HepG2 (cell line): ENCODE results near the gene ZBTB47. TPM values are rescaled to one million over a fixed set of nuclear protein-coding genes. Genes with fewer than 3 reads are reported as not detected.

ENCODE experiments used
- ATAC-seq: fragments of 200-7000 bp; cut with Tn5 transposase; 3 replicates; pipeline ENCODE4 v1.9.1; 2020; ENCODE audit warnings: mild to moderate bottlenecking, moderate library complexity
- BruUV-seq: library from RNA; stranded (reverse); fragments of 400-500 nt; replicated peaks from 2 replicates; lab custom pipeline; 2021; lab: Mats Ljungman, UMichigan
- CTCF ChIA-PET: fragments of 300-600 bp; formaldehyde crosslinking; extraction: SDS; loops from one replicate; lab custom pipeline; 2021; ENCODE audit warnings: low total read pairs, inconsistent platforms, low intra/inter-chr PET ratio; lab: Yijun Ruan, JAX
- POLR2A ChIA-PET: fragments of 350-600 bp; sonication (Branson Sonifier 250); formaldehyde crosslinking; loops from one replicate; lab custom pipeline; 2020; ENCODE audit warnings: antibody characterized with exemption, inconsistent platforms; lab: Yijun Ruan, JAX
- DNase-seq: peaks from one replicate; pipeline ENCODE4 v3.0.0-alpha.2; 2015; ENCODE audit warnings: low spot score
- FAIRE-seq: peaks from 3 replicates; lab custom pipeline; 2011; peaks lifted over from hg19 to GRCh38; lab: Jason Lieb, UNC
- H2AFZ ChIP-seq: one replicate; pipeline ENCODE4 v1.6.1; 2011; ENCODE audit warnings: low read length, inconsistent platforms
- H3K27ac ChIP-seq: fragments of 300-600 bp; 3 replicates; pipeline ENCODE4 v1.8.0; 2011; ENCODE audit warnings: mixed run types, mild to moderate bottlenecking, mixed read lengths, low read length, inconsistent platforms; ENCODE audit not compliant: insufficient read depth; ENCODE audit errors: extremely low read length
- H3K27me3 ChIP-seq, 2 experiments: fragments of 200-600 bp in 1 of 2; 2 replicates in 1 of 2; 3 replicates in 1 of 2; pipeline versions ENCODE4 v1.6.0 to v1.8.0; 2011; ENCODE audit warnings: low read length in 2 of 2, mild to moderate bottlenecking in 2 of 2, moderate library complexity in 2 of 2, inconsistent platforms in 1 of 2; ENCODE audit not compliant: insufficient read depth in 2 of 2, control insufficient read depth in 1 of 2
- H3K36me3 ChIP-seq, 2 experiments: fragments of 200-600 bp in 1 of 2; replicated peaks in 1 of 2; 2 replicates in 1 of 2; 3 replicates in 1 of 2; pipeline versions ENCODE4 v1.5.1 to v1.8.0; 2011; ENCODE audit warnings: low read length in 2 of 2, inconsistent platforms in 1 of 2; ENCODE audit not compliant: insufficient read depth in 2 of 2, control insufficient read depth in 1 of 2
- H3K4me1 ChIP-seq: 2 replicates; pipeline ENCODE4 v1.5.1; 2012; ENCODE audit warnings: low read length, inconsistent platforms; ENCODE audit not compliant: insufficient read depth
- H3K4me2 ChIP-seq: 2 replicates; pipeline ENCODE4 v1.6.0; 2011; ENCODE audit warnings: low read depth, low read length, inconsistent platforms
- H3K4me3 ChIP-seq, 3 experiments: fragments of 200-600 bp in 1 of 3; sonication (generic), shearing (Covaris generic) in 1 of 3; replicated peaks in 1 of 3; 2 replicates each; pipeline ENCODE4 v1.5.1; 2011 to 2016; ENCODE audit warnings: low read length in 3 of 3, inconsistent platforms in 2 of 3, low read depth in 2 of 3, mild to moderate bottlenecking in 2 of 3, control low read depth in 1 of 3, mixed read lengths in 1 of 3; ENCODE audit not compliant: insufficient read depth in 1 of 3
- H3K79me2 ChIP-seq: one replicate; pipeline ENCODE4 v1.6.1; 2011; ENCODE audit warnings: low read length, inconsistent platforms; ENCODE audit not compliant: insufficient read depth
- H3K9ac ChIP-seq: 2 replicates; pipeline ENCODE4 v1.6.0; 2011; ENCODE audit warnings: mild to moderate bottlenecking, low read depth, low read length, inconsistent platforms; ENCODE audit not compliant: insufficient read depth
- H3K9me3 ChIP-seq: 2 replicates; pipeline ENCODE4 v1.5.1; 2012; ENCODE audit warnings: mild to moderate bottlenecking, low read length
- H4K20me1 ChIP-seq: 2 replicates; pipeline ENCODE4 v1.6.0; 2011; ENCODE audit warnings: inconsistent platforms, mild to moderate bottlenecking, low read length, moderate library complexity; ENCODE audit not compliant: insufficient read depth
- FOXA3 ChIP-seq: IDR thresholded peaks from 2 replicates; pipeline ENCODE4 v1.6.1; 2016; ENCODE audit warnings: missing genetic modification reagents, missing compliant biosample characterization
- SAFB2 ChIP-seq: sonication (generic); formaldehyde crosslinking; IDR thresholded peaks from 2 replicates; pipeline ENCODE4 v1.5.1; 2020; ENCODE audit warnings: missing genetic modification reagents, low read depth, mild to moderate bottlenecking, borderline replicate concordance
- SALL2 ChIP-seq: sonication (generic); formaldehyde crosslinking; IDR thresholded peaks from 2 replicates; pipeline ENCODE4 v1.8.1; 2023; ENCODE audit warnings: mild to moderate bottlenecking, missing genetic modification reagents, inconsistent platforms
- SMC3 ChIP-seq: IDR thresholded peaks from 2 replicates; pipeline ENCODE4 v1.6.1; 2011; ENCODE audit warnings: low read length, improper control_type of control experiment
- ZBTB4 ChIP-seq: sonication (generic); formaldehyde crosslinking; IDR thresholded peaks from 2 replicates; pipeline ENCODE4 v1.4.0; 2020; ENCODE audit warnings: missing genetic modification reagents, mild to moderate bottlenecking, borderline replicate concordance
- ZFP37 ChIP-seq: sonication (generic); formaldehyde crosslinking; IDR thresholded peaks from 2 replicates; pipeline ENCODE4 v1.4.0; 2020; ENCODE audit warnings: missing genetic modification reagents, borderline replicate concordance
- ZFP91 ChIP-seq: sonication (generic); formaldehyde crosslinking; IDR thresholded peaks from 2 replicates; pipeline ENCODE4 v1.9.0; 2022; ENCODE audit warnings: missing genetic modification reagents, mild to moderate bottlenecking, borderline replicate concordance
- ZNF460 ChIP-seq: sonication (generic); formaldehyde crosslinking; IDR thresholded peaks from 2 replicates; pipeline ENCODE4 v1.5.1; 2020; ENCODE audit warnings: missing genetic modification reagents, mild to moderate bottlenecking, borderline replicate concordance
- ZNF776 ChIP-seq: sonication (generic); formaldehyde crosslinking; IDR thresholded peaks from 2 replicates; pipeline ENCODE4 v1.4.0; 2020; ENCODE audit warnings: mild to moderate bottlenecking, missing genetic modification reagents
- WGBS: methylation state at CpG from one replicate; pipeline ENCODE4 v1.1.6; 2017; ENCODE audit warnings: low lambda C conversion rate; 5-methylcytosine and 5-hydroxymethylcytosine counted together
- in situ Hi-C: cut with HindIII; loops from 2 replicates; pipeline ENCODE4 v1.10.0; 2017; ENCODE audit warnings: low pct_unique_long_range_greater_than_20kb; ENCODE audit not compliant: extremely low pct_ligation_motif_present
- intact Hi-C: fragments of 100-400 bp; cut with micrococcal nuclease; formaldehyde crosslinking; loops from one replicate; pipeline ENCODE4 v1.10.0; 2022; ENCODE audit not compliant: unreplicated experiment
- polyA plus RNA-seq, 8 experiments: library from polyadenylated mRNA; depleted of rRNA in 3 of 8; stranded (reverse) in 7 of 8; unstranded in 1 of 8; fragments of >200 nt; fragmentation: Illumina TruSeq in 4 of 8; extraction: Trizol in 4 of 8; gene quantifications; 2 replicates each; pipeline versions ENCODE4 v1.2.1 to v1.2.3, GENCODE V29; 2011 to 2016; ENCODE audit warnings: low read depth in 4 of 8, missing spikeins in 1 of 8, mixed read lengths in 1 of 8; ENCODE audit not compliant: insufficient read depth in 1 of 8
- total RNA-seq, 5 experiments: library from RNA; depleted of rRNA; stranded (reverse); fragments of >200 nt; fragmentation: Illumina TruSeq; extraction: Trizol; gene quantifications; 2 replicates each; pipeline ENCODE4 v1.2.3, GENCODE V29; 2016; ENCODE audit warnings: low read depth in 1 of 5
- TF ChIP-seq, protein P1 (sequence below): sonication (generic); formaldehyde crosslinking; conservative IDR thresholded peaks from 2 replicates; pipeline ENCODE4 v1.5.0; 2020; ENCODE audit warnings: missing genetic modification reagents
- TF ChIP-seq, protein P2 (sequence below): sonication (generic); formaldehyde crosslinking; IDR thresholded peaks from 2 replicates; pipeline ENCODE4 v1.5.0; 2020; ENCODE audit warnings: missing genetic modification reagents

Gene ZBTB47
- total and polyA plus RNA-seq, 2 of the 13 experiments (the other 11 are each of a cell fraction or from before 2014, with no cell fraction given), result 1.5 to 3.1 TPM

- TF ChIP-seq ZFP91 (CRISPR knock-in tag), result no peak
- no peak for TF ChIP-seq SAFB2 (CRISPR knock-in tag)
- no peak for TF ChIP-seq SMC3
- TF ChIP-seq ZNF460, result no peak
Measured at GRCh38 chr3:42675909-42676308, 22.4 kb downstream of the ZBTB47 start (continued).

- H3K9me3 ChIP-seq, result no peaks in the 10 kb centered on the region
- DNase-seq (no peak), ATAC-seq (no peak), FAIRE-seq (no peak)
- intact Hi-C loops, result no loop called here
- TF ChIP-seq ZNF776 (CRISPR knock-in tag) (no peak), ZBTB4 (no peak), ZFP37 (CRISPR knock-in tag) (no peak), FOXA3 (CRISPR knock-in tag) (peak; percentile 7; the same call in 1 of the 2 replicates), SALL2 (CRISPR knock-in tag) (no peak)
- TF ChIP-seq, protein P1, sequence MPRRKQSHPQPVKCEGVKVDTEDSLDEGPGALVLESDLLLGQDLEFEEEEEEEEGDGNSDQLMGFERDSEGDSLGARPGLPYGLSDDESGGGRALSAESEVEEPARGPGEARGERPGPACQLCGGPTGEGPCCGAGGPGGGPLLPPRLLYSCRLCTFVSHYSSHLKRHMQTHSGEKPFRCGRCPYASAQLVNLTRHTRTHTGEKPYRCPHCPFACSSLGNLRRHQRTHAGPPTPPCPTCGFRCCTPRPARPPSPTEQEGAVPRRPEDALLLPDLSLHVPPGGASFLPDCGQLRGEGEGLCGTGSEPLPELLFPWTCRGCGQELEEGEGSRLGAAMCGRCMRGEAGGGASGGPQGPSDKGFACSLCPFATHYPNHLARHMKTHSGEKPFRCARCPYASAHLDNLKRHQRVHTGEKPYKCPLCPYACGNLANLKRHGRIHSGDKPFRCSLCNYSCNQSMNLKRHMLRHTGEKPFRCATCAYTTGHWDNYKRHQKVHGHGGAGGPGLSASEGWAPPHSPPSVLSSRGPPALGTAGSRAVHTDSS (CRISPR knock-in tag), result no peak
- TF ChIP-seq, protein P2, sequence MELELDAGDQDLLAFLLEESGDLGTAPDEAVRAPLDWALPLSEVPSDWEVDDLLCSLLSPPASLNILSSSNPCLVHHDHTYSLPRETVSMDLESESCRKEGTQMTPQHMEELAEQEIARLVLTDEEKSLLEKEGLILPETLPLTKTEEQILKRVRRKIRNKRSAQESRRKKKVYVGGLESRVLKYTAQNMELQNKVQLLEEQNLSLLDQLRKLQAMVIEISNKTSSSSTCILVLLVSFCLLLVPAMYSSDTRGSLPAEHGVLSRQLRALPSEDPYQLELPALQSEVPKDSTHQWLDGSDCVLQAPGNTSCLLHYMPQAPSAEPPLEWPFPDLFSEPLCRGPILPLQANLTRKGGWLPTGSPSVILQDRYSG (CRISPR knock-in tag), result no peak
- no peaks in the 10 kb centered on the region for H3K36me3 ChIP-seq
- H4K20me1 ChIP-seq, result no peaks in the 10 kb centered on the region
- H3K4me3 ChIP-seq, result no peak overlapping the region
- in situ Hi-C loops, result no loop called here
- no peak overlapping the region for H3K9ac ChIP-seq
- no TSS peak for BruUV-seq
- CTCF ChIA-PET, result no interaction called here
- POLR2A ChIA-PET, result no interaction called here
- no peak overlapping the region for H2AFZ ChIP-seq
- H3K27ac ChIP-seq, result no peak overlapping the region
- H3K27me3 ChIP-seq, result peaks cover 1 to 21% of the 10 kb centered on the region in 2 experiments; a peak in 4 of 5 replicates
- H3K4me1 ChIP-seq, result 0 out of 2 replicates have a peak, but pooled peaks cover 3% of the 10 kb centered on the region
- no peak overlapping the region for H3K4me2 ChIP-seq
- H3K79me2 ChIP-seq, result no peaks in the 10 kb centered on the region
- WGBS, result 16% methylated on average over 2 of the region's 2 CpGs
Measured at GRCh38 chr3:42678447-42678846, 24.9 kb downstream of the ZBTB47 start.
